HPDE6-E6E7 (cell line): ENCODE data around the gene SYNJ2BP.

Experiments used
- DNase-seq: peaks from one replicate; pipeline ENCODE4 v3.0.0; 2011; ENCODE audit warnings: missing footprints; ENCODE audit errors: extremely low spot score

The SYNJ2BP gene

DNA sequence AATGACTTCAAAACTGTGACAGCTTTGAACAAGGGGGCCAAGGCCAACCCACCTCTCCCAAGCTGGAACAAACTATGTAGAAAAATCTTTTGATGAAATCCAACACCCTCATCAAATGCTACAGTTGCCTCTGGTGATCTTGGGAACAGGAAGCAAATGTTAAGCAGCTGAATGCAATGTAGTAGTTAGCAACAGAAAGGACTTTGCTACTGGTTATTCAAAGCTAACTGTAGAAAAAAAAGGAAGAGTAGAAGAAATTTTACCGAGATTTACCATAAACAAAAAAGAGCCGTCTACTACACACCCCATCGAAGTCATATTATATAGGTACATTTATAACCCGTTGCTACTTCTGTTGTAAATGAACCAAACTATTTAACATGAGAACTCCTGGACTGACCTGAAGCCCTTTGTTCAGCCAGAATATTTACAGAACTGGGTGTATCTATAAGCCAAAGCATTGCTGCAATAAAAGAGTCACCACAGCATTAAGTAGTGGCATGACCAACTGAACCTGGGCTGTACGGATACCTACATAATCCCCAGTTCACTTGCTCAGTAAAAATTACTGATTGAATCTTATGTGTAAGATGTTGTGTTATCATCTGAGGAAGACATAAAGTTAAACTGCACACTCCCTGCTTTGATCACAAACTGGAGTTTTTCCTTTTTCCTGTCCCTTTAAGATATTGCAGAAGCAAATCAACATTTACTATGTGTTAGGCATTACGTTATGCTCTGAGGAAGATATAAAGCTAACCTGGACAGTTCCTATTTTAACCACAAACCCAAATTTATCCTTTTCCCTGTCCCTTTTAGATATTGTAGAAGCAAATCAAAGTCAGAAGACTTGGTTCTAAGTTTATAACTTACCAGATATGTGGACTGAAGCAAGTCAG lies 25.1 kb downstream of the SYNJ2BP start:
- DNase-seq: no peak

DNA sequence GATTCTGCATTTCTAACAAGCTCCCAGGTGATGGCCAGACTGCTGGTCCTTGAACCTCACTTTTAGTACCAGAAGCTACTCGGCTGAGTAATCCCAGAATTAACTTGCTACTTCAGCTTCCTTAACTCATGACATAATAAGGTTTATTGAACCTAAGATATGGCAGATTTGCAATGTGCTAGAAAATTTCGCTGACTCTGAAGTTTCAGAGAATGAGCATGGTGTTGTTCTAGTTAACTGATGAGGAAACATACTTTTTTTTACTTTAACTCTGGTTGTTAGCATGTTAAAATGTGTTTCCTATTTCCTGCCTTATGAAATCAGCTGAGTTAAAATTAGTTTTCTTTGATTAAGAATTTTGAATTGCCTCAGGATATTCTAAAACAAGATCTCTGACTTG lies 34.4 kb downstream of the SYNJ2BP start:
- DNase-seq: no peak

DNA sequence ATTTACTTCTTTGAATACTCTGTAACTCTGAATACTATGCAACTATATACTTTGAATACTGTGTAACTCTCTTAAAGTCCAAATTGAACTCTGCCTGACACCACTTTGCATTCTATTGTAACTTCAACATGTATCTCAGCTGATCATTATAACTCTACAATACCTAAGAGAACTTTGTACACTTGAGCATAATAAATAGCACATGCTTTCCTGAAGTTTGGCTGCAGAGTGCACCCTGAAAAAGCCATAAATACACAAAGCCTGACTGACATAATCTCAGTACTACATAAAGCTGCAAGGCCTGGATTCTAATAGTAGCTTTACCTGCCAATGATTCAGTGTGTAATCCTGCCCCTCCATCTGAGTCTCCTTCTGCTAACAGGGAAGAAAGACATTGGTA lies 36.1 kb downstream of the SYNJ2BP start:
- no peak for DNase-seq

DNA sequence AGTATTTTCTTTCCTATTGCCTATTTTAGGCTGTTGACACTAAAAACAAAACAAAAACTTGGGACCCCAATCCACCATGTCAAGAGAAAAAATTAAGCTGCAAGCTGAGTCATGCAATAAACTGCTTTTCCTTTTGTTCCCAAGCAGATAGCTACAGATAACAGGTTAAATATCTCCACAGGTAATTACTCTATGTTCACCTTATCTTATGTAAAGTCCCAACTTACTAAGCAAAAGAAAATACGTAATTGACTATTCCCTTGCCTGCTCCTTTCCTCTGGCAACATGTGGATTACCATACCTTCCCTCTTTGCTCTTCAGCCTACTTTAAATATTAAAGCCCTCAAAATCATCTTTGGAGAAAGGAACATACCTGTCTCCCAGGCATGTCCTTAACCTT lies 38.2 kb downstream of the SYNJ2BP start:
- DNase-seq: no peak
